DMS79 treated with DMSO at 0.1 percent for 48 hours (cell line): ENCODE measurements around the gene ARHGAP26.

ENCODE experiments used
- DNase-seq: peaks from one replicate; lab custom pipeline; 2025; lab: John Stamatoyannopoulos, UW

The ARHGAP26 gene

DNA sequence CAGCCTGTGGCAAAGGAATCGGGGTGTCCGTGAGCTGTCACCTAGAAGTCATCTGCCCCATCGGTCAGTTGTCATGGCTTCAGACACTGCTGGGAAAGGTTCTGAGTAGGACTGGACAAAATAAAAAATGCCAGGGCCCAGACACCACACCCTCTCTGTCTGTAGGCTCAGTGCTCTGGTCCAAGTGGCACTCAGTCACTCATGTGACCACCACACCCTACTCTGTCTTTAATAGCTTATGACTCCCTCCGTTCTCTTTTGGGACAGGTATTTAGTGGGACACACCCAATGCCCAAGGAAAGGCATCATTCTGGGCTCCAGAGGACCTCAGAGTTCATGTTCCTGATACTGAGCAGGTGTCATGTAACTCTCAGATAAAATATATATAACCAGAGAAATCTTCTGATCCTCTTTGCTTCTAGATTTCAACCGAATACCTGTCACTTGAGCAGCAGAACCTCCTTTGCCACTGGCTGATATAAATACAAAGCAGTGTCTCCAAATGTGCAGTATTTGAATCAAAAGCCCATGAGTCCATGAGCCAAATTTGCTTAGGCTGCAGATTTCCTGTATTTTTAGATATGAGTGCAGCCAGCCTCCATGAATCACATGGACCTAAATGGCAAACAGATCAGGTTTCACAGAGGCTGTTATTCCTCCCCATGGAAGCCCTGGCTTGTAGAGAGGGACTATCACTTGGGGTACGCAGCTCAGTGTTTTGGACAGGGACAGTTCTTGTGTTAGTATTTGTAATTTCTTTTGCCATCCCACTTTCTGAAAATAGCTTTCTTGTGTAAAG is 272.0 kb downstream of the ARHGAP26 start:
- no peak for DNase-seq

DNA sequence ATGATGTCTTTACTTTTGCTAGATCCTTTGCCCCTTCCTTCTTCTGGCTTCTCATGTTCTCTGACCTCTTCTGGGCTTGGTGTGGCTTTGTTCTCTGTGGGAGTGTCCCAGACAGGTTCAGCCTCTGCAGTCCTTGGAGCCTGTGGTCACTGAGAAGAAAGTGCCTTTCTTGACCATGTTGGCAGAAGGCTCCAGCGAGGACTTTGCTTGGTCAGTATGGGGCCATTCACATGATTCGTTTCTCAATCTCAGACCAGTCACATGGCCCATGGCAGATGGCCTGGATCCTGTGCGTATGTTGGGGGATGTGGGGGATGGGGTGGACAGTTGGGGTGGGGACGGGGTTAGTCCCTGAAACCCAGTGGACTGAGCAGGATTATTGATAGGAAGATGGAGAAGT is 274.1 kb downstream of the ARHGAP26 start:
- no peak for DNase-seq

DNA sequence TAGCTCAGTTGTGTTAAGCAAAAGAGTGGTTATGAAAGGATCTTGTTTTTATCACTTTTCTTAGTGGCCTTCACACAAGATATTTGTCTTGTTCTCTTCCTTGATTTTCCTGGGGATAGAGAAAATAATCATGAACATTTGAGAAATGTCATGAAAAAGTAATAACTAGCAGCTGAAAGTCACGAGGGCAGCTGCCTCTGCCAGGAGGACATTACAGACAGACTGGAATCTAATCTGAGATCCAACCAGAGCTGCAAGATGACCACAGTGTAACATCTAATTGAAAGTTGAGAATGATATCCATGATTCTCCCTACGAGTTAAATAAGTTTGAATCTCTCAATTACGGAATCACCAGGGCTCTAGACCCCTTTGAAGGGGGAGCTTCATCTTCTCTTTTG is 274.9 kb downstream of the ARHGAP26 start:
- DNase-seq: no peak

DNA sequence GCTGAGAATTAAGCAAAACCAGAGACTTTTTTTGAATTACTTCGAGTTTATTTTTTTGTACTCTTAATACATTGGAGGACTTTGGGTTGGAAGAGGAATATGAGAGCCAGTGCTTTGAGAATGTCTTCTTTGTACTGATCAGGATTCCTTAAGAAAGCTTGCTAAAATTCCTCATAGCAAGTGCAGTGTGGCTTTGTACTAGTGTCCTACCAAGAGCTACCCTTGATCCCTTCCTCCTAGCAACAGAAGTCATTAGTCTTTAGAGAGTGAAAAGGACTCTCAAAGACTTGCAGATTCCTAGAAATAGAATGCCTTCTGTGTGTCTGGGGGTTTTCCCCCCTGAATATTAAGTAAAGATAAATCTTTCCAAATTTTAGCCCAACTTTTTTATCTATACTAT is 276.1 kb downstream of the ARHGAP26 start:
- DNase-seq: no peak

DNA sequence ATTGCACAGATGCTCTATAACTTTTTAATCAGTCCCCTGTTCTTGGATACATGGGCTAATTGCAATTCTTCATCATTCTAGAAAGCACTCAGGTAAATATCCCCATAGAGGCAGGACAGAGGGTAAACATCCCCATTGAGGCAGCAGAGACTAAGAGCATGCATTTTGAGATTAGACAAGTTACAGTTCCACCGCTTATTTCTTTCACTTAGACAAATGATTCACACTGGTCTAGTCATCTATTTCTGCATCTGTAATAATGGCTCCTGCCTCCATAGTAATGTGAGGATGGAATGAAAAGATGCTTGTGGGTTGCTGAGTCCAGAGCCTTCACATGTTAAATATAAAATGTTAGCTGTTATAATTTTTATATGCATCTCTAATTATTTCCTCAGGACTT is 276.9 kb downstream of the ARHGAP26 start:
- DNase-seq: no peak

DNA sequence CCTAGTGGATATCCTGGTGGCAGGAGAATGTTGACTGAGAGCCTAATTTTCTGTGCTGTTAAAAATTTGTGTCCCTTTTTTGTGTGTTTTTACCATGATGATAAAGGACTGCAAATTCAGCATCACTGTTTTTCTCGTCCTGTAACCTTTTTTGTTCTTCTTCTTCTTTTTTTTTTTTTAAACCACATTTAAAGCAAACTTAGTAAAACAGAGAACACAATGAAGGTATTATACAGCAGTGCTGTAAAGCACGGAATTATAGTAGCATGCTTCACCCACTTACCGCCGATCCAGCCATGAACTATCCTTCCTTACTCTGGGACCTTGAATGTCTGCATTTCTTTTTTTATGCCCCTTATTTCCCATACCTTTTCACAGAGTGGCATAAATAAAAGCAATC is 280.0 kb downstream of the ARHGAP26 start:
- DNase-seq: no peak

DNA sequence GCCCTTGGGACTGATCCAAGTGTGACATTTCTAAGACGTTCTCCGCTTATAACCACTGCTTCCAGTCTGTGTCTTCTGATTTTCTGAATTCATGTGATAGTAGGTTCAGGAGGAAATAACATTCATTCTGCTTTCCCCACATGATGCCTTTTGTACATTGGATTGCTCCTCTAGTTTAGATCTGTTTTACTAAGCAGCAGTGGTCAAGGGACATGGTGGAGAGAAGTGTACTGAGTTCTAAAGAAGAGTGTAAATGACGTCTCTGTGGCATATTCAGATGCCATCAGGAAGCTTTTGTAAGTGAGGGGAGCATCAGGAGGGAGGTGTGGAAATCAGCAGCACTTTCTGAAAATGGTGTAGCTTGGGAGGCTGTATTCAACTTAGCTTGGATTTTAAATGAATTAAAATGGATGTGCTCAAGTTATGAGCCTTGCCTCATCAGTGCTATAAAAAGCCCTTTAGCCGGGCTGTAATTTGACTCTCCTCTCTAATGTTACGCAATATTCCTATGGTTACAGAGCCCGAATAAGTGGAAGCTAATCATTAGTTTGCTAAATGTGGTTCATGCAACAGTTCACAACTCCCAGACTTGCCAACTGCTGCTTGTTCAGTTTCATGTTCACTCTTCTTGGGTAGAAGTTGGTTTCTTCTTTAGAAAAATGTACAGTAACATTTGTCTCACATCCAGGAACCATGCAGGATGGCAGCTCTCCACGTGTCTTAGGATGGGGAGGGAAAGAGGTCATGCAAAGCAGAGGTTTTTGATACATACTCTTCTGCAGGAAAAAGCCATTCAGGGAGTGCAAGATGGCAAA is 281.3 kb downstream of the ARHGAP26 start:
- peak; percentile 54 for DNase-seq

DNA sequence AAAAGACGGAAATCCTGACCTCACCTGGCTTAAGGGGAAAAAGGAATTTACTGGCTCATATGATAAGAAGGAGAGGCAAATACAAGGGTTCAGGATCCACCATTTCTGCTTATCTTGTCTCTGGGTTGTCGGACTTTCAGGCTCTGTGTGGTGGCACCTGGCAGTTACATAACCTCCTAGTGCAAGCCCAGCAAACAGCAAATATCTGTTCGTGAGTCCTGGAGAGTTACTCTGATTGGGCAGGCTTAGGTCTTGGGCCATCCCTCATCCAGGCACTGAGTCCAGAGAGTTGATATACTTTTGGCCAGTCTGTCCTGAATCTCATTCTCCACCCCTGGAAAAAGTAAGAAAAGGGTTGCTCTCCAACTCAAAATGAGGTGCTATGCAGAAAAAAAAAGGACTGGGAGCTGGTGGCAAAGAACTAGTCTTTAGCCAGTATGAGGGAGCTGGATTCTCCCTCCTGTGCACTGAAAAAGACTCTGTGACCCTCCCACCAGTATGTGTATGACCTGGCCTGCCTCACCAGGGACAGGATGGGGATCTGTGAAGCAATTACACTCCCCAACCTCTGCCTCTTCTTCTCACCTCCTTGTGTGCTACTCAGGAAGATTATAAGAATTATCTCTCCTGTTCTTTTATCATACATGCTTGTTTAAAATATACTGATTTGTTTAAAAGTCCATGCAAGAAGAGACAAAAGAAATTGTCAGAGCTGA is 282.9 kb downstream of the ARHGAP26 start:
- no peak for DNase-seq

DNA sequence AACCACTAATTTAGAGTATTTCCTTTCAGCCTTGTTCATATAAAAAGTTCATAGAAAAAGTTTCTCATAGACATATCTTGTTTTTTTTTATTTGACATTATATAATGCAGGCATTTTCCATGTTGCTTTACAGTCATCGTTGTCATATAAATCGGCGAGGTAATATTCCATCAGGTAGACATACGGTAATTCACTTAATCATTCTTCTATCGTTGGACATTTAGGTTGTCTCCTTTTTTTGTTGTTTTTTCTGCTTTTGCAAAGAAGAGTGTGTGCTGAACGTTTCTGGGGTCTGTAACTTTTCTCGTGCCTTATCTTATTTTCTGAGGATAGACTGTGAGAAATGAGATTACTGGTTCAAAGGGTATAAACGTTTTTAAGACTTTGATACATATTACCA is 283.6 kb downstream of the ARHGAP26 start:
- DNase-seq: no peak

DNA sequence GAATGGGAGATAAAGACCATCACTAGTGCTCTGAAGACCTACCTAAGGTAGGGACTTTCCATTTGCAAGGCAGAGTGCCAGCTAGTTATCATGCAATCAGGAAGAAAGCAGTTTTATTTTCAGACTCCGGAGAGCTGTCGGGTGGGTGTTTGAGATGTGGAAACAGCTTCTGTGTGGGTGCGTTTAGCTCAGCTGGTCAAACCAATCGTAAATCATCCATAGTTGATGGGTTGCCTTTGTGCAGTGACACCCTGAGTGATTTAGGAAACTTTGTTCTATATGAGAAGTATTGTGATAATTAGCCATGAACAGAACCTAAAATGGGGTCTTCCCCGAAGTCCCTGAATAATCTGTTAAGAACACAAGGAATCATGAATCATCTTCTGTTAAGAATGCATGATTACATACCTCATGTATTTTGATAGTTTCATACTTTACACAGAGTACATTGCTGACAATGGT is 284.3 kb downstream of the ARHGAP26 start:
- DNase-seq: no peak

DNA sequence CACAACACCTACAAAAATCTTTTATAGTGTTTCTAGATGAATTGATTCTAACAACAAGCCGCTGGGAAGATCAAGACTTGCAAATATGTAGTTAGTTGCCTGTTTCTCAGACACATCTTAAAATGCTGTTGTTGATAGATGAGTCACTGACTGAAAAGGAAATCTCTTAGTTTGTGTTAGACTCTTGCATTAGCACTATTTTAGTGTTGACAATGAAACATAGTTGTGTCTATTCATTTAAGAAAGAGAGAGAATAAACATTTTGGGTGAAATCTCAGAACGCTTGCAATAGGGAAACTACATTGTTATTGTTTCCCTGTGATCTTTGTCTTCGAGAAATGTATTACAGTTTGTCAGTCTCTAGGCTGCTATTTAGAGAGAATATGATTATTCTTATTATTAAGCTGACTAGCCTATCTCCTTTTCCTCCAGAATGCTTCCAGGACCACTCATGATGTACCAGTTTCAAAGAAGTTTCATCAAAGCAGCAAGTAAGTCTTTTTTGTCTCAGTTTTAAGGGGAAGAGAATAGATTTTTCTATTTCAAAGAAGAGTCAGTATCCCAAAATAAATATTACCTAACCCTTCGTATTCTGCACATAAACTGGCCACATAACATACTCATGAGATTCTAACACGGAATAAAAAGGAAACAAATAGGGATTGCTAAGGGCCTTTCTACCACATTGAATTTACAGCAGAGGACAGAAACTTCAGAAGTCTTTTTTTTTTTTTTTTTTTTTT is 285.6 kb downstream of the ARHGAP26 start:
- no peak for DNase-seq

DNA sequence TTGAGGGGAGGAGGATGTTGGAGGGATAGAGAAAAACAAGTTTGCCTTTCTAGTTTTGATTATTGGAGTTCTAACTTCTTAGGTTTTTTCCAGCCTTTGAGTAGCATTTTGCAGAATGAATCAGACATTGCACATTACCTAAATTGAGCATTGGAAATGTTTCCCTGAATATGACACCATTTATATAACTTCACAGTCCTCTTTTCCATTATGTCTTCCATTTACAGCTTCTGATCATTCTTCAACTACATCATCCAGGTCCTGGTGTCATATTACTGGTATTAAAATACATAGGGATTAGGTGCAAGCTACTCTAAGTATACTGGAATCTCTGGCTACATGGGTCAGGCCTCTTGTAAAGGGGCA is 286.1 kb downstream of the ARHGAP26 start:
- no peak for DNase-seq

DNA sequence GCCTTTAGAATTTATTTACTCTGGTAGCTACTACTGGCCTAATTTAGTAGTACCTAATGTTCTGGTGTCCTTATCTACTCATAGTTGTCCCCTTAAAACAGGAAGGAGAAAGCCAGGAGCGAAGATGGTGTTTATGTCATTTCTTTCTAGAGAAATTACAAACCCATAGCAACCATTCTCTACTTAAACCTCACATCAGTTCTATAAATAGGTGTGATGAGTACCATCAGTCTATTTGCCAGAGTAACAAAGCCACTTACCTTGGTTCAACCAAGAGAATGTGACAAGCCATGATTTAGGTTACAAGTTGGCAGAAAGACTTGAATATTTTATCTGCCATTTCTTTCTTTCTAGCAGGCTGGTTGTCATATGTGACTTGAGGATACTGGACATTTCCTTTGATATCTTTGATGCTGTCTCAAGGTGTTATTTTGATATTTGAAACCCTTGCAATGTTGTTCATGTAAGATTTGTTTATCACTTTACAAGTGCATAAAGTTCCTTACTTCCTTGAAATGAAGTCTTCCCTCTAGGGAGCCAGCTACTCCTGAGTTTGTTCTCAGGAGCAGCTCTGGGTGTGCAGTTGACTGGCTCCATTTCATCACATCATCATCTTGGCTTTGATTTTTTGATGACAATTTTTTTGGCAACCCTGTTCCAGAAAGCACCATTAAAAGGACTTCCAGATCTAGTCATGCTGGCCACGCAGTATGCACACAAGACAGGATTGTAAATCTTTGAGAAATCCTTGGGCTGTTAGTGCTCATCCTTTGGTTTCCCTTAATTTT is 286.8 kb downstream of the ARHGAP26 start:
- no peak for DNase-seq

DNA sequence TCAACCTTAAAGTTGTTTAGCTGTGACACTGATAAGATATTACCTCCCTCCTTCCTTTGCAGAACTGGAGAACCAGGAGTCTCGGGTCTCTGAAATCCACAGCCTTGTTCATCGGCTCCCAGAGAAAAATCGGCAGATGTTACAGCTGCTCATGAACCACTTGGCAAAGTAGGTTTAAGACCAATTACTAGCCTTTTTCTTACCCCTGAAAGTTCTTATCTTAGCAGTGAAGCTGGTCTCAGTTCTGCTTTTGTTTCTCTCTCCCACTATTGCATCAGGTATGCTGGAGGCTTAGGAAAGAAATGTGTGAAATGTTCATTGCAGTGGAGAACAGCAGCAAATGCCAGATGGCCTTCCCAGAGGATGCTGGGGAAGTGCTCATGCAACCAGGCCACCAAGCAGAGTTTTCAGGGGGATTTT is 287.4 kb downstream of the ARHGAP26 start:
- no peak for DNase-seq

DNA sequence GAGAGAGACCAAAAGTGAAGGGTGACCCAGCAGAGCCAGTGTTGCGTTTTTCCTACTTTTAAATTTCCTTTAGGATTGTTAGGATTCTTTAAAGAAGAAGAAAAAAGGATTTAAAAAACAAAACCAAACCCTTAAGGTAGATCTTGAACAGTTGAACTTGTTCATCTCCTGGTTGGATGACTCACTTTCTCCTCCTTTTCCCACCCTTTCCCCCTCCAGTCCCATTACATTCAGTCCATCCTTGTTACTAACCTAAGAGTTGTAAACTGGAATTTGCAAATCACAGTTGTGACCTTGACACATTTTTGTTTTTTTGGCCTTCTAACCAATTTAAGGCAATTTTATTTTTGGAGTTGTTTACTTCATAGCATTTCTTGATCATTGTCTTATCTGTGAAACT is 289.2 kb downstream of the ARHGAP26 start:
- no peak for DNase-seq

DNA sequence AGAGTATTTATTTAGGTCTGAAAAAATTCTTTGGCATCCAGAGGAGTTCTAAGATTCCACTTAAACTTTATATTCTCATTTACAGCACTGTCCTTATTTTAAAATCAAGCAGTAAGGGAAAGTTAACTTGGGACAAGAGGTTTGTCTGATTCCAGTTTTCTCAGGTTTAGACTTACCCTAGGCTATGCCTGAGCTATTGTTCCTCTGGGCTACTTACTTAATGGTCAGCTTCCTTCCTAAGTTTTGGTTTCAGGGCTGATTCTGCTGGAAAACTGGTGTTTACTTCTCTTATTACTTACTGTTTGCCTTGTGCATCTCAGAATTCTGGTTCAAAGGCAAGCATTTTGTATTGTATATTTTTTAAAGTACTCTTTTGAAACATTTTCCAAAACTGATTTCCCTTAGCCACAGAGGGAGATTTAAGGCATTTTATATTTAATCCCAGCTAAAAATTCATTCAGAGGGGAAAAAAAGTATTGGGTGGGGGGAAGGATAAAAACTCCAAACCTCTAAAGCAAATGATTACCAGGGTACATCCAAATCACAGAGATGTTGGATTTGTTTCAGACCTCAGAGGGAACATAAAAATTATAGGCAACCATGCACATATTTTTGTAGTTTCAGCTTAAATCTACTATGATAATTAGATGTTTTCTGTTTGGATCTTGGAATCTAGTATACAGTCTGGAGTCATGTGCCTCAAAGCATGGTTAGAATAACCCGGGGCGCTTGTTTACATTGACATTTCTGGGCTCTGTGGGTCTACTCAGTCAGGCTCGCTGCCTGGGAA is 290.0 kb downstream of the ARHGAP26 start:
- no peak for DNase-seq

DNA sequence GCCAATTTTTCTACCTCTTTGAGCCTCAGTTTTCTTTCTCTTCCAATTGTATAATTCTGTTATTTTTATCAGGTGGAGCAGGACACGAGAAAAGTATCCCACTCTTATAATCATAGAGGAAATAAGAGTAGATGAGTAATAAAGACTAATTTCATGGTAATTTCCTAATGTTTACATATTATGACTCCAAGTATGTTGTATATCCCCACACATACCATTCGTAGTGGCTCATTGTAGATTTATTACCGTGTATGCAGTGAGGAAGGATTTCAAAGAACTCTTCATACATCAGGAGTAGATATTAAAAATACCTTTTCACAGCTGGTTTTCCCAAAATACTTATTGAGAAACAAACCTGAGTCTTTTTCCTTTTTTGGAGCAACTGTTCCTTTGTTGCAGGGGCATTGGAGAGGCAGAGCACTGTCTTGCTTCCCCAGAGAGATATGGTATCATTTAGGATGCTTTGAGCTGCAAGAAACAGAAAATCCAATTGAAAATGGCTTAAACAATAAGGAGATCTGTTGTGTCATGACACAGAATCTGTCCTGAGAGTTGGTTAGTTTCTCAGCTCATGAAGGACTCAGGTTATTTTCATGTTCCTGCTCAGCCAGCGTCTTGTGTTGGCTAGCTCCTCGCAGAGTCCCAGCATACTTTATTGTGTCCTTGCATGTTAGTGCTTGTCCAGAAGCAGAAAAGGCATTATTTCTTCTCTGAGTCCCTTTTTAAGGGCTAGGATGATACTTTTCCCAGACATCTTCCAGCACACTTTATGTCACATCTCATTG is 291.2 kb downstream of the ARHGAP26 start:
- DNase-seq: no peak

DNA sequence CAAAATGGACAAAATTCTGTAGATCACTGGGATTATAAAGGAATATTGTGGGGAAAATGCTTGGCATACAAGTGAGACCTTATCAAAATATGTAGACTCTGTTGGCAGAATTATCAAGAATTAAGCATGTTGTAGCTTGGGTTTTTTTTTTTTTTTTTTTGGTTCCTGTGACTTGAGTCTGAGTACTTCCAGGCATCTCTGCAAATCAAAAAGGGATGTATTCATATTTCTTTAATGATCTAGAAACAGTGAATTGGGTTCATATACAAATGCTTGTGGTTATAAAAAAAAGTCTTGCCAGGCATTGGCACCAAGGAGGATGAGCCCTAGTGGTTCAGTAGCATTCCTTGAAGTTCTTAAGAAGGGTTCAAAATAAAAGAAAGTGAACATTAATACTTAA is 292.2 kb downstream of the ARHGAP26 start:
- no peak for DNase-seq

DNA sequence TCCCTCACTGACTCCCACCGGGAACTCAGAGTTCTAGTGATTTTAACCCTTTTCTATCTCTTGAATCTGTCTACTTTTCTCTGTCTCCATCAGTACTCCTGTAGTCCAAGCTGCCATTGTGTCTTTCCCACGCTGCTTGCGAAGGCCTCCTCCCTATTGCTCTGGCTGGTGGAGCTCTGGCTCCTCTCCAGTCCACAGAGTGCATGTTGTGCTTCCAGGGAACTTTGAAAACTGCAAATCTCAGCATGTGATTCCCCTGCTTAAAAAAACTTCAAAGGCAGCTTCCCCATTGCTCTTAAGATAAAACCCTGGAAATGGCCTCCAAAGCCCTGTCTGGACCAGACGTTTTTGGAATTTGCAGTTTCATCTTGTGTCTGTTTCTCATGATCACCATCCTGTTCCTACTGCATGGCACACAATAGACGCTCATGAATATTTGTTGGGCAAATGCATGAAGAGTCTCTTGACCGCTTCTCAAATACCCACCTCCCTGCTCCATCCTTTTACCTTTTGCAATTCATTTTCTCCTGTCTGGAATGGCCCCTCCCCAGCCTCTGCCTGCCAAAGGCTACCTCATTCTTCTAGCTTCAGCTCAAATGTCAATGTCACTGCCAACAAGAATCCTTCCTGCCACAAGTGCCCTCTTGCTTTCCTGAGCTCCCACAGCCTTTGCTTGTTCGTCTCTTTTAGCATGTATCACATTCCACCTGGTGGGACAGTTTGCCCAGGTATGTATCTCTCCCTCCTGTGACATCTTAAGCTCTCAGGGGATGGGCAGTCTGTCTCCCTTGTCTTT is 293.2 kb downstream of the ARHGAP26 start:
- DNase-seq: no peak
